Transverse colon (tissue), 4 donors: ENCODE results near the gene GLIPR2.

Source experiments
- CTCF ChIP-seq, 5 experiments: fragments of 200-600 bp in 3 of 5; fragments of 450-650 bp in 2 of 5; sonication (generic) in 3 of 5; IDR thresholded peaks; 1 replicate in 2 of 5; 2 replicates in 3 of 5; pipeline ENCODE4 v1.5.1; 2016 to 2017; ENCODE audit warnings: antibody characterized with exemption in 5 of 5, inconsistent platforms in 3 of 5, mild to moderate bottlenecking in 2 of 5, moderate library complexity in 1 of 5
- EP300 ChIP-seq: sonication (generic); formaldehyde crosslinking; IDR thresholded peaks from one replicate; pipeline ENCODE4 v1.6.1; 2017; ENCODE audit warnings: antibody characterized with exemption, low read depth
- POLR2A ChIP-seq: fragments of 450-650 bp; IDR thresholded peaks from one replicate; pipeline ENCODE4 v1.6.1; 2016; ENCODE audit warnings: antibody characterized with exemption, mild to moderate bottlenecking, moderate library complexity
- POLR2AphosphoS5 ChIP-seq, 3 donors: sonication (generic); formaldehyde crosslinking; IDR thresholded peaks; one replicate each; pipeline ENCODE4 v1.6.1; 2016; ENCODE audit warnings: antibody characterized with exemption in 3 of 3

- TF ChIP-seq POLR2A, result no peak
- TF ChIP-seq CTCF (IDR thresholded peaks at IDR 0.05), result no peak
- TF ChIP-seq EP300, result no peak
- no peak for TF ChIP-seq POLR2AphosphoS5 (IDR thresholded peaks at IDR 0.05)
Measured at GRCh38 chr9:36174271-36174670, 37.7 kb downstream of the GLIPR2 start.
